CD4-positive, alpha-beta T cell treated with Interleukin-15 for 4 hours (primary cell): ENCODE results near the gene C6orf136.

ENCODE experiments used
- DNase-seq: peaks from one replicate; pipeline ENCODE4 v3.0.0-alpha.2; 2020; ENCODE audit warnings: low spot score

C6orf136 gene, protein sequence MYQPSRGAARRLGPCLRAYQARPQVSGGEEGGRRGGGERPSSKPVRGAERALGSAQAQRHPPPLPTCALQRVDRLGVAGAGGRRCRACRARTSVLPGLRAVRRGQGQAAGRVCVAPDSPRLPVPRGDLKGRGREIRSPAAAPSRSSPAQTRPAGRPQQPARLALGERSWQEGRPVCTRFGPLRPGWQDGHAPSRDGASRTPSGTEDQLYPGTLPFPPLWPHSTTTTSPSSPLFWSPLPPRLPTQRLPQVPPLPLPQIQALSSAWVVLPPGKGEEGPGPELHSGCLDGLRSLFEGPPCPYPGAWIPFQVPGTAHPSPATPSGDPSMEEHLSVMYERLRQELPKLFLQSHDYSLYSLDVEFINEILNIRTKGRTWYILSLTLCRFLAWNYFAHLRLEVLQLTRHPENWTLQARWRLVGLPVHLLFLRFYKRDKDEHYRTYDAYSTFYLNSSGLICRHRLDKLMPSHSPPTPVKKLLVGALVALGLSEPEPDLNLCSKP

DNA sequence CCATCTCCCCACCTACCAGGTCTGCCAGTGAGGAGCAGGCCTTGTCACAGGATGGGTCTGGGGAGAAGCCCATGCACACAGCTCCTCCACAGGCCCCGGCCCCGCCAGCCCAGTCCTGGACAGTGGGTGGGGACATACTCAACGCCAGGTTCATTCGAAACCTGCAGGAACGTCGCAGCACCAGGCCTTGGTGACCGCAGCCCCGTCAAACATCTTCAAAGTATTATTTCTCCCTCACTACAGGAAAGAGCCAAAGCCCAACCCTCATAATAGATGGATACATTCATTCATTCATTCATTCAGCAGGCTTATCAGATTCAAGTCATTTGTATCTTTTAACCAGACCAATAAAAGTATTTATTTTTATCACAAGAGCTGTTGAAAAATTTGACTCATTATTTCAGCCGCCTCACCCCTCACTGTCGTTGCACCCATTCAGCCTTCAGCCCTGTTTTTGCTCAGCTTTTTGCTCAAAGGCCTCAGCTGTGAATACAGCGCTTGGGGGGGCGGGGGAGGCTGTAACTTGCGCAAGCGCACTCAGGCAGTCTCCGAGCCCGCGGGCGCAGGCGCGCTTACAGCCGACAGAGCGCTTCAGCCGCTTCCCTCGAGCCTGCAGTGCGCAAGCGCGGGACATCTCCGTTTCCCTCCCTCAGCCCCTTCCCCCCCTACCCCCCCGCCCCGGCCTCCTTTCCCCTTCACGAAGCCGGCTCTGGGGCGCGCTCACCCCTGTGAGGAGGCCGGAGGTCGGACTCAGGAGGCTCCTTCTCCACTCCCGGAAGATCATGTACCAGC lies at the start of gene C6orf136:
Gene C6orf136 (plus strand): TSS at position 684 of the 792 bp plus-strand sequence. CDS start 99 bp downstream, at position 783.
- DNase-seq: peak; percentile 95

DNA sequence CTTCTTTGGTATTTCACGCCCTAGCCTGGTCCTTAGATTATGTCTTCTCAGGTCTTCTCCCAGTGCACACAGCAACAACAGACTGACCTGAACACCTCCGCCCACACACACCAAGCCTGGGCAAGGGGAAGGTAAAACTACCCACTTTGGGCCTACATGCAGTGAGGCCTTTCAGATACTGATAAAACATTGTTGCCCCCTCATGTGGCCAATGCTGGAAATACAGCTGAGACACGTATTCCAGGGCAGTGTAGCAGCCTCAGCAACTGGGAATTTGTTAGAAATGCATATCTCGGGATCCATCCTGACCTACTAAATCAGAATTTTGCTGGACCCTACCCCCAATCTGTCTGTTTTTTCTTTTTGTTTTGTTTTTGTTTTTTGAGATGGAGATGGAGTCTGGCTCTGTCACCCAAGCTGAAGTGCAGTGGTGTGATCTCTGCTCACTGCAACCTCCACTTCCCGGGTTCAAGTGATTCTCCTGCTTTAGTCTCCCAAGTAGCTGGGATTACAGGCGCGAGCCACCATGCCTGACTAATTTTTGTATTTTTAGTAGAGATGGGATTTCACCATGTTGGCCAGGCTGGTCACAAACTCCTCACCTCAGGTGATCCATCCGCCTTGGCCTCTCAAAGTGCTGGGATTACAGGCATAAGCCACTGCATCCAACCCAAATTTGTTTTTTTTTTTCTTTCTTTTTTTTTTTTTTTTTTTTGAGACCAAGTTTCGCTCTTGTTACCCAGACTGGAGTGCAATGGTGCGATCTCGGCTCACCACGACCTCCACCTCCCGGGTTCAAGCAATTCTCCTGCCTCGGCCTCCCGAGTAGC lies 49.4 kb upstream of the C6orf136 start:
- DNase-seq: peak; percentile 83

DNA sequence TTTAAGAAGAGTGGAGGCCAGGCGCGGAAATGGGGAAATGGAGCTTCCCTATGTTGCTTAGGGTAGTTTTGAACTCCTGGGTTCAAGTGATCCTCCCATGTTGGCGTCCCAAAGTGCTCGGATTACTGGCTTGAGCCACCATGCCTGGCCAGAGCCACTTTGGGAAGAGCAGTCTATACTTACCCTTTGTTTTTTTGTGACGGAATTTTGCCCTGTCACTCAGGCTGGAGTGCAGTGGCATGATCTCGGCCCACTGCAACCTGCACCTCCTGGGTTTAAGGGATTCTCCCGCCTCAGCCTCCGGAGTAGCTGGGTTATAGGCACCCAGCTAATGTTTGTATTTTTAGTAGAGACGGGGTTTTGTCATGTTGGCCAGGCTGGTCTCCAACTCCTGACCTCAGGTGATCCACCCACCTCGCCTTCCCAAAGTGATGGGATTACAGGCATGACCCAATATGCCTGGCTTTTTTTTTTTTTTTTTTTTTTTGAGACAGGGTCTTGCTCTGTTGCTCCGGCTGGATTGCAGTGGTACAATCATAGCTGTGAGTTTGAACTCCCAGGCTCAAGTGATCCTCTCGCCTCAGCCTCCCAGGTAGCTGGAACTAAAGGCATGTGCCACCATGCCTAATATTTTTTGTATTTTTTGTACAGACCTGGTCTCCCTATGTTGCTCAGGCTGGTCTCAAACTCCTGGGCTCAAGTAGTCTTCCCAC lies 47.9 kb upstream of the C6orf136 start:
- DNase-seq: no peak

DNA sequence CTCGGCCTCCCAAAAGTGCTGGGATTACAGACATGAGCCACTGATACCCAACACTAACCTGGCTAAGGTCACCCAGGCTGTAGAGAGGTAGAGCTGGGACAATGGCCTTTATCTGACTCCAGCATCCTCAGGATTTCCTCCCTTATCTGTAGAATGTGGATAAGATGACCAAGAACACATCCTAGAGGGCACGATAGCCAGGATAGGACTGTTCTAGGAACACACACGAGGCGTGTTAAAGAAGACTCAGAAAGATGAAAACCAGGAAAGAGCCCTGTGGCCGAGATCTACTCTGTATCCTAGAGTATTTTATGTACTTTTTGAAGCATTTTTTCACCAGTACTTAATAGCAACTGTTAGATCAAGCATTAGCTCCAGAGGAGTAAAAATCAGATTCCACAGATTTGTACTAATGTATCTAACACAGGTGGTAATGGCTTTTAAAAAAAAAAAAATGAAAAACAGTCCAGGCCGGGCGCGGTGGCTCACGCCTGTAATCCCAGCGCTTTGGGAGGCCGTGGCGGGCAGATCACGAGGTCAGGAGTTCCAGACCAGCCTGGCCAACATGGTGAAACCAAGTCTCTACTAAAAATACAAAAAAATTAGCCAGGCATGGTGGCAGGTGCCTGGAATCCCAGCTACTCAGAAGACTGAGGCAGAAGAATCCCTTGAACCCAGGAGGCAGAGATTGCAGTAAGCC lies 47.2 kb upstream of the C6orf136 start:
- no peak for DNase-seq

DNA sequence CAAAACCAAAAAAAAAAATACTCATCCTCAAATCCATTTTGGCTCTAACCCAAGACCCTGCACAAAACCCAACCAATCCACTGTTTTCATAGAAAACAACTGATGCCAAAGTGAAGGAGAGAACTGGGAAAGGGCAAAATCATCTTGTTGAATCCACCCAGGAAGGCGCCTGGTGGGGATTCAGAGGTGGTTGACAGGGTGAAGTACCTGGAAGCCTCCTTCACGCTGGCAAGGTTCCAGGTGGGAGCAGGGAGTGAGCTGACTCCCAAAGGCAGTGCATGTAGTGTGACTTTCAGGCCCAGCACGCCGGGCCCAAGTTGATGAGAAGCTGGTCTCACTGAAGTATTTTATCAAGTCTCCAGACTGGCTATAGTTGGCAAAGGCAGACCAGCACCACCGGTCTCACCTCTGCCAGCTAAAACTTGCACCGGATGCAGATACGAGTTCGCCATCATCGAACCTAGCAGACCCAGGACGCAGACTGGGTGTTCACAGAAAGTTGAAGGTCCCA lies 46.4 kb upstream of the C6orf136 start:
- no peak for DNase-seq

DNA sequence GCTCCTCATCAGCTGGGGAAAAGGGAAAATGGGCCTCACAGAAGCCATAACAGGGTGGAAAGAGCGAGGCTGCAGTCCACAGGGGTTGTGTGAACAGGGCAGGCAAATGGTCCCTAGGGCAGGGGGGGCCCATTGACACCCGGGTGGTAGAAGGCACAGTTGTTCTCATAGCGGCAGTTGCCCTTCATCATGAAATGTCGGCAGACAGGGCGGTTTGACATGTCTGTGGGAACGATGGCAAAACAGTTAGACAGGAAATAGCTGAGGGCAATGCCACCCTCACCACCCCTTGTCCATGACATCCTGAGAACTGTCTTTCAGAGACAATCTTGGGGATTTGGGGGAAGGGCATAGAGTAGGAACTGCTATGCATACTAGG lies 45.5 kb upstream of the C6orf136 start:
- no peak for DNase-seq

DNA sequence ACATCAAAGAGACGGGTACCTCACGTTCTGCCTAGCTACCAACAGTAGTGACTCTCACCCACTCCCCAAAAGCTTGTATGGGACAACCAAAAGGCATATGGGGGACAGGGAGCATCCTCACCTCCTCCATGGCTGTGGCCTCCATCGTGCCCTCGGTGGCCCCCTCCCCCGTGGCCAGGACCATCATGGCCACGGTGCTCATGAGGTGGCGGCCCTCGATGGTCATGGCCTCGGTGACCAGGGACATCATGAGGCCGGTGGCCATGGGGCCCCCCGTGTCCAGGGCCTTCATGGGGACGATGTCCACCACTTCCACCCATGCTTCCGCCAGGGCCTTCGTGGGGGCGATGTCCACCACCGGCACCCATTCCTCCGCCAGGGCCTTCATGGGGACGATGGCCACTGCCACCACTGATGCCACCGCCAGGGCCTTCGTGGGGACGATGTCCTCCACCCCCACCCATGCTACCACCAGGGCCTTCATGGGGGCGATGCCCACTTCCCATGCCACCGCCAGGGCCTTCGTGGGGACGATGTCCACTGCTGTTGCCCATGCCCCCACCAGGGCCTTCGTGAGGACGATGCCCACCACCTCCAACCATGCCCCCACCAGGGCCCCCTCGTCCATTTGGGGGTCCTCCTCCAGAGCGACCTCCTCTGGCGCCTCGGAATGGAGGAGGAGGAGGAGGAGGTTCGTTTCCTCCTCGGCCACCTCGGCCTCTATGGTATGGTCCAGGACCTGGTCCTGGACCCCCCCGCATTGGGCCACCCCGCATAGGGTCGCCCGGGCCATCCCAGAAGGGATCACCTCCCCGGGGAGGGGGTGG lies 44.9 kb upstream of the C6orf136 start:
- DNase-seq: no peak

DNA sequence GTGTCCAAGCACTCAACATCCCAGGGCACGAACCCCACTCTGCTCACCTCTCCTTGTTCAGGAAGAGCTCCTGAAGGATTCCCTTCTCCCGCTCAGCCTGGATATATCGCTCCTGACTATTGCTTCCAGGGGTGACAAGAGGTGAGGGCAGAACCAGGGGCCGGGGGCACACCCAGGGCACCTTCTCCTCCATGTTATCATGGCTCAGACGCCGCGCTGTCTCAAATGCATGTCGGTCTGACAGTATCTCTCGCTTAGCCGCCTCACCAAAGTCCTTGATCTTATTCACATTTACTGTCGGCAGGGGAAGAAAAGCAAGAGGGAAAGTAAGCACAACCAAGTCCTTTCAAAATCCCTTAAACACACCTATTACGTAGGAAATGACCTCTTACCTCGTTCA lies 43.0 kb upstream of the C6orf136 start:
- DNase-seq: no peak

DNA sequence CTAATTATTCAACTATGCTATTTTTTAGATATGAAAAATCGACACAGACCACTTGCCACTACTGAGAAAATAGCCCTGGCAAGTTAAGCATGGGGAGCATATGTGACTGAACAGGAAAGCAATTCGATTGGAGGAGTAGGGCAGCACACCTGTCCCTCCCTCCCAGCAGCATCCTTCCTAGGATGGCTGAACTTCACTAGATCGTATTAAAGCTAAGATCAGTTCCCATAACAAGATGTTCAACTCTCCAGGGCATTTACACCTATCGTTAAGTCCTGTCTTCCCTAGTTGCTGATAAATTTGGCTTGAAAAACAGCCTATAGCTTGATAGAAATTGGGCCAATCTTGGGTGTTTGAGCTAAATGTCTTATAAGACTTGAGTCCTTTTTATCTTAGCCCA lies 36.9 kb upstream of the C6orf136 start:
- DNase-seq: no peak

DNA sequence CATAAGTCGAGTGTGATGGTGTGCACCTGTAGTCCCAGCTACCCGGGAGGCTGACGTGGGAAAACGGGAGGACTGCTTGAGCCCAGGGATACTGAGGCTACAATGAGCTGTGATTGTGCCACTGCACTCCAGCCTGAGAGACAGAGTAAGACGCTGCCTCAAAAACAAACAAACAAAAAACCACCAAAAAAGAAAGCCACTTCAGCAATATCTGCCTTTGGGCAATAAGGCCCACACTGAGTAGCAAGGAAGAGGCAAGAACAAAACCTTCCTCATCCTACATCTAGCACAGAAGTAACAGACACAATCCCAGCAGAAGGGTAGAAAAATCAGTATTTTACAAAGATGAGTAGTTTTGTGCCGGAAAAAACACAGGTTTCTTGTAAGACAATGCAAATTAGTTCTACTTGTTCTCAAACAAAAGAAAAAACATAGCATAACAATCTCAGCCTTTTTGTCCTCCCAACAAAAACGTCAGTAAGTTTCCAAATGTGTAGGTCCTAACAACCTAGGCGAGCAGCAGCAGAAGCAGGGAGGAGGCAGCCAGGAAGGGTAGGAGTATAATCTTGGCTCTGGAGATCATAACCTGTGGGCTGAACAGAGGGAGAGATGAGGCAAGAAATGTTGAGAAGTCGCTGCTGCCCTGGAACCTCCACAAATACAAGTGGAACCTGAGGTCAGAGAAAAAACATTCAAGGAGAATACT lies 35.6 kb upstream of the C6orf136 start:
- DNase-seq: no peak

DNA sequence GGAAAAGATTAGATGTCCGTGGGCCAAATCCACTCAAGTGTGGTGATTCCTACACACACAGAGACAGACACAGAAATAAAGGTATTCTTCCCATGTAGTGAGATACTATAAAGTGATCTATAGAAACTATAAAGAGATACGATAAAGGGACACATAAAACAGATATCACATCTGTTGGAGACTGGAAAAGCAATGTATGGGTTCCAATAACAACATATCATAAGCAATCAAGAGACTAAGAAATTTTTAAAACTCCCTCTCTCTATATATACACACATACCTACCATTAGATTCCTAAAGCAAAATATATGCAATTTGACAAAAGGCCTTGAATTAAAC lies 35.1 kb upstream of the C6orf136 start:
- DNase-seq: no peak

DNA sequence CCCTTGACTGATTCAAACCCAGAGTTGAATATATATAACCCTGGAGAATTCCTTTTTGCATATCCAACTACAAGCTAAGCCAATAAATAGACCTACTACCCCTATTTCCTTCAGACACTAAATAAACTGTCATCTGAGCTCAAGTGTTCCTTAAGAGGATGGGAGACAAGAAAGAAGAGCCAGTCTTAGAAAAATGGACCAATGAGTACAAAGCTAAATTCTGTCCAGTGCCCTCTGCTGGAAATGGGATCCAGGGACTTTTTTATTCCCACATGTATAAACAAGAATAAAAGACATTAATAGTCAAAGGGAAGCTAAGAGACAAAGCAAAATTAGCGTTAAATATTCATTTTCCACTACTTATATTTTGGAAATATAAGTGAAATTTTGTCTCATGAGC lies 34.7 kb upstream of the C6orf136 start:
- no peak for DNase-seq

DNA sequence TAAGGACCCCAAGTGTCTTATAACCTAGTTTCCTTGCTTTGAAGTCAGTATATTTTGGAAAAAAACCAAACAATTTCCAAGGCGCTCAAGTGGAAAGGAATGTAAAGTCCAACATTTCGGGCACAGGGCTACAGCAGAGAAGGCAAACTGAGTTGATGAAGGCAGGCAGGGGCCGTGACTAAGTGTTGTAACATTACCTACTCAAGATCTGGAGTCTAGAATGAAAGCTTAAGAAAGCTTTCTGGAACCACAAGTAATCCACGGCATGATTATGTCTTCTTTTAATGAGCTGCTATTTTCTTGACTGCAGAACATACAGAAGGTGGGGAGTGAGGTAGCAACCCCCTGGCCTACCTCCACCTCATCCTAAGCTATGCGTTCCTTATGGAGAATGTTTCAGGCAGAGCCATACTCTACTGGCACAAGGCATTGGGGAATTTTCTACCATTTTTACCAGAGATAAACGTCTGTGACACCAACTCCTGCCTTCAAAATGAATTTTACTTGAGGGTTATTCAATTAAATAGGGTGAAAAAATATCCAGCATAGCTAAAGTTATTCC lies 34.2 kb upstream of the C6orf136 start:
- no peak for DNase-seq

DNA sequence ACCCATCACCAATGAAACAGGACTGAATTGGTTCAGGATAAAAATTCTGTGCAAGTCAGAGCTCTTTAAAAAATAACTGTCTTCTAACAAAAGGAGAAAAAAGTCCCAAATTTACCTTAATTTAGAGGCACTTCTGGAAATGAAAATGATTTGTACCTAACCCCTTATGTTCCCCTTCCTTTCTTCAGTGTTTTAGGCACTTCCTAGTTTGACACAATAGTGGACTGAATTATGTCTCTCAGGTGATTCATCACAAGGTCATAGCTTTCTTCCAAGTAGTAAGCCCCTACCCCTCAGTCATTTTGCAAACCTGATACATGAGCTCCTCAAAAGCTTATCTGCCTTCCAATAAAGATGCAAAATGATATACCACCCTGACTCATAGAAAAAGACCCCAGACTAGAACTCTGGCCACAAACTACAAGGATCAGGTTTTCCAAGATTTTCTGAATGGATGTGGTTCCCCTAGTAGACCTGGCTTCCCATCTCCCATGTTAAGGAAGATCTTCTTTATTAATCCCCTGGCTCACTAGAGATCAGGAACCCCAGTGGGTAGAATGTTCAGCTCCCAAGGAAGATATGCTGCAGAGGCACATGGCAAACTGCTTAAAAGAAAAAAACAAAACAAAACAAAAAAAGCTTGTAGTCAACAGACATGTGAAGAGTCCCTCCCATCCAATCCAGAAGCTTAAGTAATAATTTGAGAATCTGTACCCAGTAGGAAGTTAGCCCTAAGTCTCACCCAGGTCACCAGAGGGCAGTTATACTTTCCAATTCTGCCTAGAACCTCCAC lies 33.5 kb upstream of the C6orf136 start:
- DNase-seq: no peak

DNA sequence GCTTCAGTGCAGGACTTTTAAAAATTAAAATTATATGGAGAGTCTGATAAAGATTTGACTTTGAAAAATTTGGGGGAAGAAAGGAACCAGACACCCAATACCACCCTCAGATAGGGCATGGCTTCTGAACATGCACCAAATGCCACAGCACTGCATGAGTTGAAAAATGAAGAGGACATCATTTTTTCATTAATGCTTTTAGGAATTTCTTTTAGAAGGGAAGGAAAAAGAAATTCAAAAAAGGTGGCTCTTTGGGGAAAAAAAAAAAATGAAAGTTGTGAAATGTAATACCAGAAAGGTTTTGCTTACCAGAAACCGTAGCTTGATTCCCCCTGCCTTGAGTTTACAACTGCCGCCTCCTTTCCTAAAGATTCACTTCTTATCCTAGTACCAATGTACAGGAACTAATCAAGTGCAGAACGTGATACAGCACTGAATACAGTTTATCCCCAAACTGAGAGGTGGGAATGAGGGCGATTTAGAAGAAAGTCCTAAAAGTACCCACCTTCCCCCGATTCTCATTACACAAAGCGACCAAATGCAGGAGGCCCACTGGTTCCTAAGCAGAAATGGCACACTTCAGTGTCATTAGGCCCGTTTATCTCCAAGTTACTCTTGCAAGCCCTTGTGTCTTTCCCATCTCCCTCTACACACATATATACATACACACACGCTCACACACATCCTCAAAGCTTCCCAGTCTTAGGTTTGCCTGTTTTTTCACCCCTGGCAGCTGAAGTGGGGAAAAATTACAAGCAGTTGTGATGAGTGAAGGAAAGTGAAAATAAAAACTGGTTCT lies 32.7 kb upstream of the C6orf136 start:
- no peak for DNase-seq

DNA sequence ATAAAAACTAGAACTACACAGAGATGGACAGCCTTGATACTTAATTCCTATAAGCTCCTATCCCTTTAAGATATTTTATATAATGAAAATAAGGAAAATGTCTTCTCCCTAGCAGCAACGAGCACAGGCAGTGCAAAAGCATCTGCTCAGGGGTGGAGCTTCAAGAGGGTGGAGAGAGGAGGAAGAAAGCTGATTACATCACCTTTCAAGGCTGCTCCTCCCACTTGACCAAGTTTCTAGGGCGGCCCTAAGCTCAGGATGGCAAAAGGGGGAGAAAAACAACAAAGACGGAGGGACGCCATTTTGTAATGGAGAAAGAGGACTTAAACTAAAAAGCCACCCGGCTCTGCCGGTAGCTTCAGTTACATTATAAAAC lies 32.1 kb upstream of the C6orf136 start:
- peak; percentile 94 for DNase-seq

DNA sequence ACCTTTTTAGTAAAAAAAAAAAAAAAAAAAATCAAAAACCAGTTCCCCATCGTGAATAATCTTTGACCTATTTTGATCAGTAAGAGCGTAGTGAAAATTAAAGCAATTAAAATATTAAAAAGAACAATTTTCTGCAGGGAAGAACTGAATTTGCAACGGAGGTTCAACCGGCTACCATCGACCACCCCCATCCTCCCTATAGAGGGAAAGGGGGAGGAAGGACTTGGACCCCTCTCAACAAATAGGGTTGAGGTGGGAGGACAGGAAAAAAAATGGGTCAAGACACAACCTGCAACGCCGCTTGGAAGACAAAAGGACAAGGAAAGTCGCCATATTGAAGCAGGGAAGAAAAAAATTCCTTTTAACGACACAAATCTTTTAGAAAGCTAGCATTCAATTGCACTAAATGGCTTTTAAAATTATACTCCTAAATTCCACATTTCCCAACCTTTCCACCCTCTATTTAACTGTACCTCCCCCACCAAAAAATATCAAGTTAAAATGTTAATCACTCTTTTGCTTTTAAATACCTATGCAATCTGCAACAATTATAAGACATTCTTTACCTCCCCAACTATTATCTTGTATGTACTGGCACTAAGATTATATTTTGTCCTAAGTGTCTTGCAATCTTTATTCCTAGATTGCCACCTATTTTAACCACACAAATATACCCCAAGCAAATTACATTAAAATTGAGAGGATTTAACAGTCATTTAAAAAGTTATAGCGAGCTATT lies 31.5 kb upstream of the C6orf136 start:
- DNase-seq: peak; percentile 50
